ENCODE results near the gene CYP4F12. TPM values are rescaled to one million over a fixed set of nuclear protein-coding genes. Genes with fewer than 3 reads are reported as not detected.

The CYP4F12 gene
- total and polyA plus RNA-seq, 2 of the 8 experiments (the other 6 are each of a cell fraction or from before 2014, with no cell fraction given) = not detected

GRCh38 chr19:15644066-15644741 lies 28.7 kb upstream of the CYP4F12 start:
- no peak for DNase-seq (ENCODE audit: low read depth in 1 of 2, low spot score in 2 of 2)
- Histone ChIP-seq H2BK5ac (ENCODE audit: low read depth, low read length) (no peak overlapping the region), H3K56ac (replicated peaks; ENCODE audit: insufficient read length, low read depth, low read length) (no peak overlapping the region), H3K4me3 (ENCODE audit: extremely low read depth in 1 of 4, insufficient read depth in 2 of 4, low read depth in 3 of 4, low read length in 4 of 4) (no peak overlapping the region), H3K4me1 (replicated peaks in 1 of 4; ENCODE audit: control insufficient read depth in 3 of 4, insufficient read depth in 4 of 4, low read length in 3 of 4) (no peaks in the 10 kb centered on the region), H2BK15ac (ENCODE audit: low read length) (no peak overlapping the region), H3K4me2 (ENCODE audit: insufficient read depth in 1 of 2, low read depth in 2 of 2, low read length in 2 of 2) (no peak overlapping the region), H4K5ac (ENCODE audit: insufficient read length, low read depth, low read length) (no peak overlapping the region), H3K27me3 (replicated peaks in 1 of 4; ENCODE audit: control insufficient read depth in 3 of 4, extremely low read depth in 1 of 4, insufficient read depth in 3 of 4, low read length in 3 of 4) (no peaks in the 10 kb centered on the region), H3K27ac (ENCODE audit: low read depth, low read length) (no peak overlapping the region), H4K91ac (replicated peaks; ENCODE audit: insufficient read length, low read length) (no peak overlapping the region), H4K8ac (ENCODE audit: extremely low read depth, insufficient read depth, low read length) (no peak overlapping the region), H4K20me1 (replicated peaks in 1 of 2; ENCODE audit: control insufficient read depth in 1 of 2, insufficient read depth in 2 of 2, low read length in 2 of 2) (no peaks in the 10 kb centered on the region), H3K23ac (ENCODE audit: insufficient read length) (no peak overlapping the region), H3K79me1 (ENCODE audit: low read depth, low read length) (no peaks in the 10 kb centered on the region; the same call in 1 of the 2 replicates), H3K36me3 (ENCODE audit: control insufficient read depth in 2 of 4, insufficient read depth in 4 of 4, low read length in 3 of 4) (no peaks in the 10 kb centered on the region; a peak in 1 of 8 replicates), H3K14ac (ENCODE audit: insufficient read length) (no peak overlapping the region), H2AFZ (ENCODE audit: low read length) (no peak overlapping the region), H3K9ac (replicated peaks in 1 of 4; ENCODE audit: extremely low read depth in 1 of 4, low read depth in 3 of 4, low read length in 3 of 4) (no peak overlapping the region), H3K9me3 (ENCODE audit: insufficient read depth in 2 of 2, low read depth in 1 of 2, low read length in 1 of 2) (peaks cover 73 to 91% of the 10 kb centered on the region in 2 experiments), H2AK5ac (ENCODE audit: low read depth, low read length) (no peak overlapping the region), H3K23me2 (ENCODE audit: low read depth, low read length) (peaks cover 4% of the 10 kb centered on the region; the same call in 1 of the 2 replicates), H2BK20ac (ENCODE audit: low read length) (no peak overlapping the region), H2BK120ac (replicated peaks; ENCODE audit: low read depth, low read length) (no peak overlapping the region), H3K18ac (ENCODE audit: extremely low read depth, low read length) (no peak overlapping the region), H3K4ac (replicated peaks; ENCODE audit: insufficient read length, low read depth, low read length) (no peak overlapping the region), H3K79me2 (ENCODE audit: control insufficient read depth in 1 of 2, insufficient read depth in 2 of 2, low read length in 2 of 2) (no peaks in the 10 kb centered on the region), H2BK12ac (ENCODE audit: low read depth, low read length) (no peak overlapping the region)
- TF ChIP-seq NRF1 (IDR thresholded peaks at IDR 0.05; ENCODE audit: low read depth, low read length) = no peak
- ChIA-PET CTCF (ENCODE audit: partially characterized antibody) (no interaction called here), POLR2A (ENCODE audit: partially characterized antibody) (no interaction called here)
- WGBS, 2 experiments (ENCODE audit: extremely low coverage in 1 of 2, insufficient coverage in 1 of 2, insufficient read length in 1 of 2, insufficient replicate concordance in 2 of 2, low coverage in 1 of 2, low lambda C conversion rate in 2 of 2, missing lambda C conversion rate in 1 of 2) = 79% methylated on average over 2 of the region's 3 CpGs; no CpG with 5 or more reads in 1 of the 2 experiments
- no peak for FAIRE-seq
